Heart left ventricle (tissue), 13 donors: ENCODE data around the gene ELOVL2.

ENCODE experiments used
- POLR2A ChIP-seq, 2 donors: fragments of 450-650 bp; IDR thresholded peaks; one replicate each; pipeline ENCODE4 v1.6.1; 2017; ENCODE audit warnings: antibody characterized with exemption in 2 of 2, mild to moderate bottlenecking in 2 of 2, moderate library complexity in 2 of 2
- TF ChIP-seq, protein P1 (sequence below), 12 donors: fragments of 200-600 bp; sonication (generic) in 4 of 12; IDR thresholded peaks; one replicate each; pipeline versions ENCODE4 v1.5.0 to v1.8.0; 2018 to 2022; ENCODE audit warnings: antibody characterized with exemption in 12 of 12, mild to moderate bottlenecking in 5 of 12
- donor health status: ischemic (EF 13 %, LVEDD 7.1; RV severe dilation, severe dysfunction).
- donor health status: DM: no; HTN: yes; CAD: no.
- donor health status: DM: no; HTN: no; CAD: no.
- donor health status: ischemic (EF 25% LVEDD 6.9; RV normal size, moderate dysfunction).
- donor health status: ischemic (EF 25% LVEDD 5.7; RV mildly dilated, moderate dysfunction).
- donor health status: ischemic (EF 35%, LVEDD 5.7; RV mildly dilated, moderate dysfunction).
- donor health status: nonischemic (EF 11% LVEDD 7.7; RV severe dilation, severe dysfunction).
- donor health status: DM: yes; HTN: yes; CAD: no.
- donor health status: PGD.
- donor health status: ischemic (EF 29% LVEDD 5.4; RV normal size, mild dysfunction).
- donor health status: nonischemic (EF 23%, LVEDD 6.1; RV moderate dilation, normal function).

- TF ChIP-seq POLR2A (IDR thresholded peaks at IDR 0.05), result no peak
- TF ChIP-seq, protein P1, sequence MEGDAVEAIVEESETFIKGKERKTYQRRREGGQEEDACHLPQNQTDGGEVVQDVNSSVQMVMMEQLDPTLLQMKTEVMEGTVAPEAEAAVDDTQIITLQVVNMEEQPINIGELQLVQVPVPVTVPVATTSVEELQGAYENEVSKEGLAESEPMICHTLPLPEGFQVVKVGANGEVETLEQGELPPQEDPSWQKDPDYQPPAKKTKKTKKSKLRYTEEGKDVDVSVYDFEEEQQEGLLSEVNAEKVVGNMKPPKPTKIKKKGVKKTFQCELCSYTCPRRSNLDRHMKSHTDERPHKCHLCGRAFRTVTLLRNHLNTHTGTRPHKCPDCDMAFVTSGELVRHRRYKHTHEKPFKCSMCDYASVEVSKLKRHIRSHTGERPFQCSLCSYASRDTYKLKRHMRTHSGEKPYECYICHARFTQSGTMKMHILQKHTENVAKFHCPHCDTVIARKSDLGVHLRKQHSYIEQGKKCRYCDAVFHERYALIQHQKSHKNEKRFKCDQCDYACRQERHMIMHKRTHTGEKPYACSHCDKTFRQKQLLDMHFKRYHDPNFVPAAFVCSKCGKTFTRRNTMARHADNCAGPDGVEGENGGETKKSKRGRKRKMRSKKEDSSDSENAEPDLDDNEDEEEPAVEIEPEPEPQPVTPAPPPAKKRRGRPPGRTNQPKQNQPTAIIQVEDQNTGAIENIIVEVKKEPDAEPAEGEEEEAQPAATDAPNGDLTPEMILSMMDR (IDR thresholded peaks at IDR 0.05), result no peak
Measured at GRCh38 chr6:10968776-10969175, 75.3 kb downstream of the ELOVL2 start.
